HG03565 (cell line): ENCODE data around the gene PRPF38B.
A peak's percentile ranks its signal among the peaks of the same experiment; 100 is the strongest.
"Not testable (repeated sequence)": the region's sequence is repeated elsewhere in the genome, so short reads cannot be mapped to it uniquely, and the experiment has no call there.

ENCODE experiments used
- ATAC-seq: cut with Tn5 transposase; IDR thresholded peaks from one replicate; pipeline ENCODE4 v1.9.1; 2021; ENCODE audit warnings: mild to moderate bottlenecking, moderate library complexity; ENCODE audit not compliant: unreplicated experiment

PRPF38B gene

DNA sequence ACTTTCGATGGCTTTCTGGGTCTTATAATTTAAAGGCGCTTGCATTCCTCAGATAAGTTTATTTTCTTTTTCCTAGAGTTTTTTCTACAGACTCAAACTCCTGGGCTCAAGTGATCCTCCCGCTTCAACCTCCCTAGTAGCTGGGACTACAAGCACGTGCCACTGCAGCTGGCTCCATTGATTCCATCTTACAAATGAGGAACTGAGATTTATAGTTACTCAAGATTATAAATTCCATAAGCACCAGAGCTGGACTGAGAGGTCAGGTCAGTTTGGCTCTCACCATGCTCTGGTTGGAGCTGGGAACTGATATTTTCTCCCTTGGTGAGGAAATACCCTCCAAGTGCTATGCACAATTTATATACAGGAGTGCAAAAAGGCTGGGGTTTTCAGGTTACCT lies 13.4 kb upstream of the PRPF38B start:
- ATAC-seq, result no peak

DNA sequence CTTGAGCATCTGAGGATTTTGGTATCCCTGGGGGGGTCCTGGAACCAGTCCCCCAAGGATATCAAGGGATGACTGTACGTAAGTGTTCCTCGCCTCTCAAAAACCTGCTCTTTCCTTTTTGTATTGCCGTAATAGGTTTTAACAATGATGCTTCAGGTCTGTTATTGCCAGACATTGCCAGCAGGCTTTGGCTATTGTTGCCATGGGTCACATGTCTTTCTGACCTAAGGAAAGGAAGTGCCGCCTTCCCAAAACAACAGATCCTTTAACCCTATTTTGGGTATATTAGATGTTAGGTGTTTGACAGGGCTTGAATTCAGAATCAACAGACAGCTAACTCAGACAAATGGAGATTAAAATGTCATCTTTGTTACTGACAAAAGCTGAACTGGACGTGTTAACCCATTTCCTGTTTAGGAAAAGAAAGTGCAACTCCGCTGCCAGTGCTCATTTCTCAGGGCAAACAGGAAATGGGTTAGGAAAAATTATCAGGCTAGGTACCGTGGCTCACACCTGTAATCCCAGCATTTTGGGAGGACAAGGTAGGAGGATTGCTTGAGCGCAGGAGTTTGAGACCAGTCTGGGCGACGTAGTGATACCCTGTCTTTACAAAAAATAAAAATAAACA lies 12.4 kb upstream of the PRPF38B start:
- no peak for ATAC-seq

DNA sequence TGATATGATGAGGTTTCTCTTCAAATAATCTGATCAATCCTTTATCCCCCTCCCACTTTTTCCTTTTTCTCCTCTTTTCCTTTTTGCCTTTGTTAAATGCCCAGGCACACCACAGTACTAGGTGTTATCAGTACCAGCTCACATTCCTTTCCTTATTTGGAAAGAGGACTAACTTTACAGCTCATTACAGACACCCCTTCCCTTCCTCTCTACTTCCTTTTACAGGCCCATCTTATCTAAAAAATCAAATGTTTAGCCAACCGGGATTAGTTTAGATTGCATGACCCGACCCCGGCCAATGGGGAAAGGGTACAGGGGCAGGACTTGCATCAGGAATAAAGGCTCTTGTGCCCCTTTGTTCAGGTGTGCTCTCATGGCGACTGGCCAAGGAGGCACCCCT lies 10.4 kb upstream of the PRPF38B start:
- not testable (repeated sequence) for ATAC-seq

DNA sequence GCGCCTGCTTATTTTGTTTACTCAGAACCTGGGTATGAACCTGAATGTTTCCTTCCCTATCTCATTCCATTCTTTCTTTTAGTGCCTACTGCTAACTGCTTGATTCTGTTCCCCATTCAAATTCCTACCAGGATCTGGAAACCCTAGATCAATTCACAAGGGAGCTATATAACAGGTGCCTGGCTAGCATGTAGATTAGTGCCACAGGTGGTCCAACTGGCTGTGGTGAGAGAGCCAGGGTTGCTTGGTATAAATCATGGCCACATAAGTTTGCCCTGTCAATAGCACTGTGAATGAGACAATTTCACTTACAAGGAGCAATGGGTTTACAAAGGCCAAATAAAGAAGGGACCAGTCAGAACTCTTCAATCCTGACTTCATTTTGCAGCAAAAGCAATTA lies 6.6 kb upstream of the PRPF38B start:
- ATAC-seq, result no peak

DNA sequence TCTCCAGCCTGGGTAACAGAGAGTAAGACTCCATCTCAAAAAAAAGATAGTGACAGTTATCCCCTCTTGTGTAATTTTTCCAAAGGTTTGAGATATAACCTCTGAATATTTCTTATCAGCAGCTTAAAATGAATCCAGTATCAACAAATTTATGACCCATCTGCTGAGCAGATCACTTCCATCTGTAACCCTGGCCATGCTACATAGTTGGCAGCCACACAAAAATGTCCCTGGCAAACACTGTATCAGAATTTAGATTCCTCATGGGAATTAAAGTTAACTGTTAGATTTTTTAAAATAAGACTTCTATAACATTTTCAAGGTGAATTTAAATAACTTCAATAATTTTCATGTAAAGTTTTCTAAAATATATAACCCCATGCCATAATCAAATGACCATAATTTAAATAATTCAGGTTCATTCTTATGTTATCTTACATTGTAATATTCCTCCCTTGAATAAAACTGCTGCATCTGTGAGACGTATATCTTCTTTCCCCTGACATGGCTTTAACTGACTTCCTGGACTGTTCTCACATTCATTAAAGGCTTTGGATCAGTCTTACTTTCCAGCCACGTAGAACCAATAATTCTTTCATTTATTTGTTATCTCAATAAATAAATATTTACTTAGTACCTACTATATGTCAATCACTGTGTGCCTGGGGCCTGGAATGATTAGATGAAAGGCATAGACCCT lies 5.3 kb upstream of the PRPF38B start:
- ATAC-seq, result no peak

DNA sequence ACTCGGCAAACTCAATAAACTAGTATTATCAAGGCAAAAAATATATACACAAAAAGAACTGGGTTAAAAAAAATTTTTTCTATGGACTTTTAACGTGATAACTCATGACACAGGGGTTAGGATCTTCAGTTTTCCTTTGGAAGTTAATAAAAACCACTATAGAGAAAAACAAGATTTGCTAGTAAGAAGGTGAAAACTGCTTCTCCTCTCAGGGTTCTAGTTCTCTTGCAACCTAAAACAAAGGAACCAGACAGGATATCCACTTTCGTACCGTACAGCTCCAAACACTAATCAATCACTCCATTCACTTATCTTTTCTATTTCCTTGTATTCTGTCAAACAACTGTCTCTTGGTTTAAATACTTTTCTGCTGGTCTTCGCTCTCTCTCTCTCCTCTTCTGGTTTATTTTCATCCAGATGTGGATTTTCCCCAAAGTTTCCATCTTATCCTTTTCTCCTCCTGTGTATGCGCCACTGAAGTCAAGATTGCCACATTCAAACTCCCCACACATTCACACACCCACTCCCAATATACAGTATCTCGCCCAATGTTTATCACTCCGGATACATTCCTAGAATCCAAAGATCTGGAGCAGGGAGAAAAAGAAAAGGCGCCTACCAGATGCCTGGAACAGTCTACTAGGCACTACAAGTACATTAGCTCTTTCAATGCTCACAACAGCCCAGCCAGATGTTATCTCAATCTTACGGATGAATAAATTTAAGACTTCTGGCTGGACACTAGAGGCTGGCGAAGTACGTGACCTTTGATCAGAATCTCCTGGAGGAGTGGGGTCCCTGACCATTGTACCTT lies 775 bp upstream of the PRPF38B start:
- ATAC-seq, result no peak

DNA sequence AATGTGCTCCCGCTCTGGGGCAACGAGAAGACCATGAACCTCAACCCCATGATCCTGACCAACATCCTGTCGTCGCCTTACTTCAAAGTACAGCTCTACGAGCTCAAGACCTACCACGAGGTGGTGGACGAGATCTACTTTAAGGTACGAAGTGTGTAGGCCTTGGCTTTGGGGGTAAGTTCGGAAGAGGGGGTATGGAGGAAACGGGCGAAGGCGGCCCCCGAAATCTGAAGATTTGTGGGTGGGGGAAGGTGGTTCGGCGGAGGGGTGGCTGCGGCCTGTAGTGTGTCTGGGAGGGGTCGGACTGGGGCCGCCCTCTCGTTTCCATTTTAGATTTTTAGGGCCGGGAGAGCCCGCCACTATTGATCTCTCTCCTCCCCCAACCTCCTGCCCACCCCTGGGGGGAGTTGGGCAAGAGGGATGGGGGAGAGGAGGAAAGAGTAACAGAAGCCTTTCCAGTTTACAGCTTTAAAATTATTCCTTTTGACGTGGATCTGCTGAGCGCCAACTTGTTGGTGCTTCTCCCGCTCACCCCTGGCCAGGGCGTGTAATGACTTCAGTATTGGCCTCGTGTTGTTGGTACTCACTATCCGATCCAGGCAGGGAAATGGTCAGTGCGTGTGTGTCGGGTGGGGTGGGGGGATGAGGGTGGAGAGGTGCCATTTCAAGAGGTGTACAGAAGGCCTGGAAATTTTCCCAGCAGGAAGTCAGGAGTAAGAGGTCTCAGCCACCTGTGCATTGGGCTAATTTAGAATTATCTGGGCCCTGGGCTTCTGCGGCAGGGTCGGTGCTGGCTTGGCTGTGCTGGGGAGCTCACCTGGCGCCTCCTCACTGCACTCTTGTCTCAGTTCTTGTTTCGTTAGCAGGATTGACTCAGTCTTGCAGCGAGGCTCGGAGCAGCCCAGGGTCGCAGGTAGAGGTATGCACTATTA lies 880 bp downstream of the PRPF38B start:
- ATAC-seq, result peak; percentile 61

DNA sequence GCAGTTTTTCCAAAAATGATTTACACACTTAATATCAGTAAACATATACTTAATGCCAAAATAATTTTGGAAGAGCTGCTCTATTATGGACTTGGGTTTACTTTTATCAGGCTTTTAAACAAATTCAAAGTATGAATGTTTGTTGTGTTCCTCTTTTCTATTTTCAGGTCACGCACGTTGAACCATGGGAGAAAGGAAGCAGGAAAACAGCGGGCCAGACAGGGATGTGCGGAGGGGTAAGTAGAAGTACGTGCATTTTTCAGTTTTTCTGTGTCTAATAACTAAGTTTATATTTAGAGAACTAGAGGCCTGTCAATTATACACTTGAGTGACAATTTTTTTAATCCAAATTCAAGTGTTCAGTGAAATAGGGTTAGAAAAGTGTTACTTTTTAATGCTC lies 3.4 kb downstream of the PRPF38B start:
- no peak for ATAC-seq

DNA sequence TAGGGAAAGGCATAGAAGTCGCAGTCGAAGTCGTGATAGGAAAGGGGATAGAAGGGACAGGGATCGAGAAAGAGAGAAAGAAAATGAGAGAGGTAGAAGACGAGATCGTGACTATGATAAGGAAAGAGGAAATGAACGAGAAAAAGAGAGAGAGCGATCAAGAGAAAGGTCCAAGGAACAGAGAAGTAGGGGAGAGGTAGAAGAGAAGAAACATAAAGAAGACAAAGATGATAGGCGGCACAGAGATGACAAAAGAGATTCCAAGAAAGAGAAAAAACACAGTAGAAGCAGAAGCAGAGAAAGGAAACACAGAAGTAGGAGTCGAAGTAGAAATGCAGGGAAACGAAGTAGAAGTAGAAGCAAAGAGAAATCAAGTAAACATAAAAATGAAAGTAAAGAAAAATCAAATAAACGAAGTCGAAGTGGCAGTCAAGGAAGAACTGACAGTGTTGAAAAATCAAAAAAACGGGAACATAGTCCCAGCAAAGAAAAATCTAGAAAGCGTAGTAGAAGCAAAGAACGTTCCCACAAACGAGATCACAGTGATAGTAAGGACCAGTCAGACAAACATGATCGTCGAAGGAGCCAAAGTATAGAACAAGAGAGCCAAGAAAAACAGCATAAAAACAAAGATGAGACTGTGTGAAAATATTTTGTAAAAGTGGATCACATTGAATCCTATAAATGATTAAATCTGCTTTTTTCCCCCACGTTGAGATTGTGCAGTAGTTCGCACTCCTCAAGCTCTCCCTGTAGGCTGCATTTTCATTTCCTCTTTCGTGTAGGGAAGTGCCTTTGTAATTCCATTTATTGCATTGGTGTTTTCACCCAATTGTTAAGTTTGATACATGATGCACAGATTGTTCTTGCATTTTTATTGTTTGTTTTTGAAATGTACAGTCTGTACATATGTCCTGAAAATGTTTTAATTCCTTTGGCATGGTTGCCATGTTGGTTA lies 7.5 kb downstream of the PRPF38B start:
- ATAC-seq, result no peak

DNA sequence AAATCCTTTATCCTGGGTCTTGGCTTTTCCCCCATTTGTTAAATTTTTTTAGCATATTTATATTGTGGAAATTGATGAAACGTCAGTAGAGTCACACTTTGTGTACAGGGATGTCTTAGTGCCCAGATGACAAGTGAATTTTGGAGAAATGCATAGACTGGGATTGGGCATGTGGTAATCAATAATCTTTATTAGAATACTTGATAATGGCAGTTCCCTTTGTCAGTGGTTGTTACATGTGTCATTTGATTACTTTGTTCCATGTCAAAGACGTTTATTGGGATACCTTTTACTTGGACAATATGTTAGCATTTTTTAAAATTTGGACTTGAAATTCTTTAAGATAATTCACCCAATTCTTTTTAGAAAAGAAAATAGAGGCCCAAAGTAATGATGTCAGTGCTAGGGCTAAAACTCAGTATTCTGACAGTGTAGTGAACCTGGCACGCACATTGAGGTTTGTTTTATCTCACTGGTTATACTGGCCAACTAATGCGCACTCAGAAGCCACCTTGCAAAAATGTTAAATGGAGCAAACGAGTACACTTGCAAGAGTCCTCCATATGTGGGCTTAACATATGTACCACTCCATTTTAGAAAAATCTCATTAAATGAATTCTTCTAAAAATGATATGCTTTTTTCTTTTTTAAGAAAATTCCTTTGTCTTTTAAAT lies 9.2 kb downstream of the PRPF38B start:
- ATAC-seq, result no peak

DNA sequence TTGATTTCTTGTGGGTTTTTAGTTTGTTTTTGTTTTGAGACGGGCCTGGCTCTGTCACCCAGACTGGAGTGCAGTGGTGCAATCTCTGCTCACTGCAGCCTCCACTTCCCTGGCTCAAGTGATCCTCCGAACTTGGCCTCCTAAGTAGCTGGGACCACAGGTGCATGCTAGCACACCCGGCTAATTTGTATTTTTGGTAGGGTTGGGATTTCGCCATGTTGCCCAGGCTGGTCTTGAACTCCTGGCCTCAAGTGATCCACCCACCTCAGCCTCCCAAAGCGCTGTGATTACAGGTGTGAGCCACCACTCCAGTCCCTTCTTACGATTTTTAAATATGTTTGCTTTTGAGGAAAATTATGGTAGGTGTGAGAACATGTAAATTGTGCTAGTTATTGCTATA lies 10.0 kb downstream of the PRPF38B start:
- not testable (repeated sequence) for ATAC-seq

DNA sequence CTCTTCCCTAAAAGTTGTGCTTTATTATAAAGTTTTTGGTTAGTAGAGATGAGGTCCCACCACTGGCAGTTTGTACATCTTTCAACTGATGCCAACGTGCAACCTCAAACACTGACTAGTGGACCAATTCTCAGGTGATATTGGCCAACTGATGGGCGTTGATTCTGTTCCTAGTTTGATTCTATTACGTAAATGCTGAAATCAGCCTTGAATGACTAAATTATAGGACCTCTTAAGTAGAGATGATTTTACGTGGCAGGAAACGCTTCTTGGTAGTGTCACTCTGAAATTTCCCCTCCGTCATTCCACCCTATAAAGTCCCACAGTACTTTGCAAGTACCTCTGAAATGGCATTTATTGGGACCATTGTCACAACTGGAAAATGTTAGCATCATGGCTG lies 11.8 kb downstream of the PRPF38B start:
- no peak for ATAC-seq

DNA sequence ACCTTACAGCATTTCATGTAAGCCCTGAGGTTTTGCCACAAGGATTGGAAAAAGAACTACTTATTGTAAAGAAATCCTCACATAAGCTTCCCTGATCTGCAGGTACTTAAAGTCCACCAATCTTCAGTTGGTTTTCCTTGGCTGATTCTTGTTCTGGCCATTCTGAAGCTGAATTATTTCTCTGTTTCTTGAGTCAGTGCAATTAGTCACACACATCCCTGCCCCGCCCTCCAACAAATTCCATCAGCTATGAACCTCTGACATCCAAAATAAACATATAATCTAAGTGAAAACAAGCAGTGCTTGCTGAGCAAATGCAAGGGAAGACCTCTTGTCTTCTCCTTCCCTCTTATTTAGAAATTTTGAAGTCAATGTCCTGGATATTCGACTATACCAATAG lies 12.4 kb downstream of the PRPF38B start:
- ATAC-seq, result no peak

DNA sequence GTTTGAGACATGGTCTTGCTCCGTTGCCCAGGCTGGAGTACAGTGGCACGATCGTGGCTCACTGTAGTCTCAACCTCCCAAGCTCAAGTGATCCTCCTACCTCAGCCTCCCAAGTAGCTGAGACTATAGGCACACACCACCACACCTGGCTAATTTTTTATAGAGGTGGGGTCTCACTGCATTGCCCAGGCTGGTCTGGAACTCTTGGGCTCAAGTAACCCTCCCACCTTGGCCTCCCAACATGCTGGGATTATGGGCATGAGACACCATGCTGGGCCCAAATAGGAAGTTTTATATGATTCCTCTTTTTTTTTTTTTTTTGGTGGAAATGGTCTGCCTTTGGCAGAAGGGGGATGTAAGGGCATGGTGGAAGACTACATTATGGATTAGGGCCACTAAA lies 14.5 kb downstream of the PRPF38B start:
- no peak for ATAC-seq

DNA sequence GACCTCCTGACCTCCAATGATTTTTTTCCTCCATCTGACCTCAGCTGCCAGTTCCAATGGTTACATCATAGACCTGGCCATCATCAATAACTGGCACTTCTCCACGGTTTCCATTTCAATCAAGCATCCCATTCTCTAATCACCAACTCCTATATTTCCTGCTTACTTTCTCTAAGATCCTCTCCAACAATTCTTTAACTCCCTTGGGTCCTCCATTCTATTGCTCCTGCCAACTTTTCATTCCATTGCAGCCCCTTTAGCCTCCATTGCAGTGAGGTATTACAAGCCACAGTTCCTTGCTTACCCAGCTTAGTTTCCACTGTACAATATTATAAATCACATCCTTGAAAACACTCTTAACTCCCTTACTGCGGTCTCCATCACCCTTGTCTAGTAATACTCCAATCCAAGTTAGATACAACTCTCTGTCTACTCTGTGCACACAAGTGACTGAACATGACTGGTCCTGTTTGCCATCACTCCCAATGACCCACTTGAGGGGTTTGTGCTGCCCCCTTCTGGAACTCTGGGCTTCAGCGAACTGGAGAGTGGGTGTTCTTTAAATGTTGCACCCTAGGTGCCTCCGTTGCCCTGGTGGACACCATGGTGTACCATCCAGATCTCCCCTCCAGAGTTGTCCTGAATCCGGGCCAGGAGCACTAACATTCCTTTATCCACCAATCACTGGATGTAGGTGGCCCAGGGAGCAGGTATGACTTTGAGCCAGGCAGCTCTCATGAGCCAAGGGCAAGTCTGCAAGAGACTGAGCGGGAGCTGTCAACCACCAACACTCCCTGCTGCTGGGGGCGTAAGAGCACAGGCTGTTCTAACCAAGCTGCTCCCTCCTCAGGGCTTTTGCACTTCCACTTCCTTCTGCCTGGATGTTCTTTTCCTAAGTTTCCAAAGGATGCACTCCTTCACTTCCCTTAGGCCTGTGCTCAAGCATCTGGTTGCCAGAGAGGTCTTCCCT lies 16.9 kb downstream of the PRPF38B start:
- peak; percentile 45 for ATAC-seq

DNA sequence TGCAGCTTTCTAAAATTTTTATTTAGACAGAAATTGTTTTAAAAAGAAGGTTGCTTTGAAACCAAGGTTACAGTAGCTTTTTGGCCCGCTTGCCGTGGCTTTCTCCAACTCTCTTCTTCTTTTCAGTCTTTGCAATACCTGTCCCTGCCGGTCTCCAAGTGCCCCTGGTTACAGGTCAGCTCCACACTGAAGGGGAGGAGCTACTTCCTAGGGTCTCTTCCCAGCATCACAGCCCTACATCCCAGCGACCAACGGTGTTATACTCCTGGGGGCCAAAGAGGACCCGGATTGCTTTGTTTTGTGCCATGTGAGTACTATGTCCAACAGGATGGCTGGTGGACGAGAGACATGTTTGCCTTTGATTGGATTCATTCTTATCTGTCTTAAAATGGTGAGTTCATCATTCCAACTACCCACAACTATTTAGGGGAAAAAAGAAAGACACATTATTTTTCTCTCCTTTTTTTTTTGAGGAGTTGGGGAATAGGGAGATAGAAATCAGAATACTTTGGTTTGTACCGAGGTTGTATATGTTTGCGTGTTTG lies 20.6 kb downstream of the PRPF38B start, which contains the start of gene FNDC7:
FNDC7 (plus strand) TSS at position 303 of the 545 bp plus-strand sequence; CDS start at position 329, 26 bp downstream.
- ATAC-seq, result no peak

DNA sequence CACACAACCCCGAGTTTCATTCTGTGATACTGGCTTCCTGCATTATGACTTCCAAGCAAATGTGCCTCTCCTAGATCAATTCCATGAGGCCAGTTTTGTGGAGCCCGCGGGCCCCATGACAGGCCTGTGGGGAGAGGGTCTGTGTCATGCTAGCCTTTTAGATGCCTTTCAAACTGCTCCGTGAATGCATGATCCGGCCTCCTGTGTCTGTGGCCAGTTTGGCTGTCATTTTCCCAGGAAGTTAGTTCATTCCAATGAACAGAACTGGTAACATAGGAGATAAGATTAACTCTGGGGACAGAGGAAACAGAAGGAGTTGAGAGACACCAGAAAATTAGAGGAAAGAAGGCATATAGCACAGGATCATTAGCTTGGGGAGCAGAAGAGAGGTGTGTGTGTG lies 23.8 kb downstream of the PRPF38B start:
- ATAC-seq, result no peak
